Aorta (tissue), 5 donors: ENCODE data around the gene IGFBPL1. TPM values are rescaled to one million over a fixed set of nuclear protein-coding genes. Genes with fewer than 3 reads are reported as not detected.
"Not testable (repeated sequence)": the region's sequence is repeated elsewhere in the genome, so short reads cannot be mapped to it uniquely, and the experiment has no call there.

Experiments
- ATAC-seq: fragments of 200-7000 bp; cut with Tn5 transposase; one replicate; pipeline ENCODE4 v1.9.1; 2022; ENCODE audit warnings: moderate library complexity; ENCODE audit not compliant: low FRiP score
- DNase-seq, 2 donors: peaks; one replicate each; pipeline ENCODE4 v3.0.0-alpha.2; 2020
- H3K27ac ChIP-seq, 2 donors: one replicate each; pipeline ENCODE4 v1.5.1; 2013; ENCODE audit warnings: low read length in 2 of 2, mild to moderate bottlenecking in 2 of 2, moderate library complexity in 2 of 2, control low read depth in 1 of 2, inconsistent platforms in 1 of 2, low read depth in 1 of 2
- H3K27me3 ChIP-seq, 2 donors: one replicate each; pipeline ENCODE4 v1.6.1; 2013; ENCODE audit warnings: control low read depth in 1 of 2, low read length in 1 of 2, mild to moderate bottlenecking in 1 of 2, moderate library complexity in 1 of 2; ENCODE audit not compliant: insufficient read depth in 2 of 2, control insufficient read depth in 1 of 2
- H3K36me3 ChIP-seq, 2 donors: one replicate each; pipeline ENCODE4 v1.6.1; 2013; ENCODE audit warnings: control low read depth in 1 of 2, low read length in 1 of 2, mild to moderate bottlenecking in 1 of 2; ENCODE audit not compliant: insufficient read depth in 2 of 2, control insufficient read depth in 1 of 2
- H3K4me1 ChIP-seq, 2 donors: one replicate each; pipeline ENCODE4 v1.6.1; 2013; ENCODE audit warnings: low read length in 2 of 2, control low read depth in 1 of 2, mild to moderate bottlenecking in 1 of 2, moderate library complexity in 1 of 2; ENCODE audit not compliant: insufficient read depth in 2 of 2, control insufficient read depth in 1 of 2
- H3K4me3 ChIP-seq, 2 donors: one replicate each; pipeline ENCODE4 v1.5.1; 2013; ENCODE audit warnings: low read length in 2 of 2, control low read depth in 1 of 2, mild to moderate bottlenecking in 1 of 2
- H3K9me3 ChIP-seq: one replicate; pipeline ENCODE4 v1.6.1; 2013; ENCODE audit warnings: mild to moderate bottlenecking, low read length; ENCODE audit not compliant: control insufficient read depth
- WGBS, 2 donors: extraction: QIAGEN DNeasy Blood & Tissue Kit; methylation state at CpG; one replicate each; pipeline ENCODE4 v1.1.7; 2013; 5-methylcytosine and 5-hydroxymethylcytosine counted together
- intact Hi-C, 2 donors: fragments of 100-400 bp; cut with DNase I; formaldehyde crosslinking; loops; one replicate each; pipeline versions ENCODE4 v1.14.2 to v1.15.0; 2022
- polyA plus RNA-seq, 2 donors: library from polyadenylated mRNA; stranded (reverse); fragments of 200-250 nt; gene quantifications; one replicate each; pipeline ENCODE4 v1.2.3, GENCODE V29; 2013
- total RNA-seq, 2 donors: library from RNA; stranded (reverse); fragmentation: NEBNext Ultra II Directional; extraction: Animal tissue kit (Norgen Biotek cat#: 25700); gene quantifications; one replicate each; pipeline ENCODE4 v1.2.1, GENCODE V29; 2021
- donor health status: healthy with polysubstance abuse.
- donor health status: Bipolar disorder and iron deficiency.
- donor health status: DM: no; HTN: no; CAD: no.
- donor health status: DM: no; HTN: no; CAD: no.
- donor health status: DM: yes; HTN: yes; CAD: no.

IGFBPL1 gene
- total and polyA plus RNA-seq, 4 donors, result 0.72 to 27.8 (median 3.9) TPM

DNA sequence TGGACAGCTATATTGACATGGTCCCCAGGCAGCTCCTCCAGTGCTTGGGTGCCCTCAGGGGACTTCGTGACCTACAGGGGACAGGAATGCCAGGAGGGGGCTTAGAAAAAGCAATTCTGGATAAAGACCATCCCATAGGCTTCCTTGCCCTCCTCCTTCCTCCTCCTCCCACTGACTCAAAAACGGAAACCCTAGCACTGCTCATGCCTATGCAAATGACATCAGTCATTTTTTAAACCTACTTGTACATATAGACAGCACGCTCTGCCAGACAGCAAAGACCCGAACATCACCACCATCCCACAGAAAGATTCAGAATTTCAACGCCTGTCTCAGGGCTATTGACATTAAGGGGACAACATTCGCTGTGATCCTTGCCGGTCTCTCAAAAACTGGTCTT lies 11.0 kb downstream of the IGFBPL1 start:
- Histone ChIP-seq H3K27me3 (no peaks in the 10 kb centered on the region), H3K9me3 (no peaks in the 10 kb centered on the region), H3K36me3 (peaks cover 0 to 3% of the 10 kb centered on the region in 2 donors), H3K4me3 (no peak overlapping the region), H3K4me1 (no peaks in the 10 kb centered on the region), H3K27ac (no peak overlapping the region)
- DNase-seq (no peak), ATAC-seq (no peak)
- intact Hi-C loops, result no loop called here
- WGBS, 2 donors, result 73 to 80% methylated on average over 7 of the region's 7 CpGs

DNA sequence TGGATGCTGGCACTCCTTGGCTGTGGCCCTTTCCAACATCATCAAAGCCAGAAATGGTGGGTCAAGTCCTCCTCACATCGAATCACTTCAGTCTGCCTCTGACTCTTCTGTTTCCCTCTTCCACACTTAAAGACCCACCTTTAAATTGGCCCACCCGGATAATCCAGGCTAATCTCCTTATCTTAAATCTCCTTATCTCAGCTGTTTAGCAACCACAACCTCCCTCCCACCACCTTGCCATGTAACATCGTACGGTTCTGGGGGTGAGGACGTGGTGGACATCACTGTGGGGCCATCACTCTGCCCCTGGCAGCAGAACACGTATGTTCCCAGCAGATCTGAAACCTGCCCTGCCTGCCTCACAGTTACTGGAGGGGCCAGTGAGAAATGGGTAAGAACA lies 11.5 kb downstream of the IGFBPL1 start:
- WGBS, 2 donors, result 81% methylated on average over 6 of the region's 6 CpGs
- DNase-seq (no peak), ATAC-seq (no peak)

DNA sequence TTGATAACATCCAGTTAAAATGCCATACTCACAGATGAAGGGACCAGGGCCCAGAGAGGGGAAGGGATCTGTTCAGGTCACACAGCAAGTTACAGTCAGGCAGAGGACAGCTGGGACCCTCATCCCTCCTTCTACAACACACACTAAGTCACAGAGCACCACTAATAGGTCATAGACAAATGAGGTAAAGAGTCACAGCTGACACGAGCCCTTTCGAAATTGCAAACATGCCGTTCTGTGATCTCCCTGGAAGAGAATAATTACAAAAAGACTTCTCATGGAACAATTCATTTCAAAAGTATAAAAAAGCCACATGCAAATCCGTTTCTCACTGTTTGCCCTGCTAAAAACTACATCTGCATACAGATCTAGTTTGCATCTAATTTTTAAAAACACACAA lies 15.5 kb downstream of the IGFBPL1 start:
- no peak for DNase-seq
- Histone ChIP-seq H3K36me3 (peaks cover 0 to 3% of the 10 kb centered on the region in 2 donors), H3K27me3 (no peaks in the 10 kb centered on the region), H3K27ac (no peak overlapping the region), H3K4me3 (no peak overlapping the region), H3K4me1 (no peaks in the 10 kb centered on the region), H3K9me3 (no peaks in the 10 kb centered on the region)
- intact Hi-C loops, result no loop called here
- no peak for ATAC-seq
- 54 to 64% methylated on average over 4 of the region's 4 CpGs for WGBS, 2 donors

More for the DNA sequence above, 11.5 kb downstream of the IGFBPL1 start:
- H3K9me3 ChIP-seq, result no peaks in the 10 kb centered on the region
- peaks cover 0 to 3% of the 10 kb centered on the region in 2 donors for H3K36me3 ChIP-seq
- no peaks in the 10 kb centered on the region for H3K4me1 ChIP-seq
- H3K4me3 ChIP-seq, result no peak overlapping the region
- no peak overlapping the region for H3K27ac ChIP-seq
- intact Hi-C loops, result no loop called here
- no peaks in the 10 kb centered on the region for H3K27me3 ChIP-seq

DNA sequence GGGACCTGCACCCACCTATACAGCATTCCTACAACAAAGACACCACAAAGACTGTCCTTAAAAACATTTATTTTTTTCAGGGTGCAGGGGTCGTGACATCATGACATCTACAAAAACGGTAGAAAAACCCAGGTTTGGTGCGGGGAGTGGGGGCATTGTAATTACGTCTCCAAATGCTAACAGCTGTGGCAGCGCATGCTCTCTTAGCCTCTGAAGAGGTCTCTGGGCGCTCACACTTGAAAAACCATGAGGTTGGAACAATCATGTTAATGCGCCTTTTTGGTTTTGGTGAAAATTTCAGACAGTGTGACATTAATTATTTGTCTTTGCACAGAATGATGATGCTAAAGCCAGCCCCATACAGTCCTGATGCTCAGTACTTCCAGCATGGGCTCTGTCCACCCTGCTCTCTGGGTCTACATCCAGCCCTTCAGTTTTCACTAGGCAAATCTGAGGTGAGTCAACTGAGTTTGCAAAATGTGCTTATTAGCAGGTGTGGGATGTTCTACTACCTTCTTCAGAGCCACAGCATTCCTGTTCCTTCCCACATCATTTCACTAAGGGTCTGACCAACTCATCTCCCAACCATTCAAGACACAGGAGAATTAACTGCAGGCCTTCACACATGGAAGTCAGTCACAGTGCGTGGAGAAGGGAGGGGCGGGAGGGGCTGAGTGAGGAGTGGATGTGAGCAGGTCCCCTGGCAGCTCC lies 17.6 kb downstream of the IGFBPL1 start:
- Histone ChIP-seq H3K27me3 (no peaks in the 10 kb centered on the region), H3K27ac (no peak overlapping the region), H3K36me3 (peaks cover 0 to 3% of the 10 kb centered on the region in 2 donors), H3K4me3 (no peak overlapping the region), H3K4me1 (no peaks in the 10 kb centered on the region), H3K9me3 (no peaks in the 10 kb centered on the region)
- no peak for ATAC-seq
- DNase-seq, result no peak
- WGBS, 2 donors, result 84 to 90% methylated on average over 9 of the region's 9 CpGs
- intact Hi-C loops, result no loop called here

- no peak for ATAC-seq
- WGBS, 2 donors, result 53 to 58% methylated on average over 3 of the region's 3 CpGs
- no peaks in the 10 kb centered on the region for H3K4me1 ChIP-seq
- H3K9me3 ChIP-seq, result no peaks in the 10 kb centered on the region
- intact Hi-C loops, result no loop called here
- H3K27ac ChIP-seq, result no peak overlapping the region
- H3K27me3 ChIP-seq, result no peaks in the 10 kb centered on the region
- H3K36me3 ChIP-seq, result peaks cover 0 to 3% of the 10 kb centered on the region in 2 donors
- no peak overlapping the region for H3K4me3 ChIP-seq
- peak in 1 of 2 donors; percentile 17 for DNase-seq
Observed at GRCh38 chr9:38405785-38406184, 18.5 kb downstream of the IGFBPL1 start.

- Histone ChIP-seq H3K9me3 (no peaks in the 10 kb centered on the region), H3K36me3 (no peaks in the 10 kb centered on the region), H3K27me3 (no peaks in the 10 kb centered on the region), H3K27ac (no peak overlapping the region), H3K4me1 (no peaks in the 10 kb centered on the region), H3K4me3 (no peak overlapping the region)
- ATAC-seq, result no peak
- no peak for DNase-seq
- intact Hi-C loops, result loop anchor here in 1 of 2 donors (5.0 kb wide), 1 partner anchor 492 kb away; no protein-coding TSS in a partner anchor
- WGBS, 2 donors, result 48 to 50% methylated on average over 6 of the region's 6 CpGs
Observed at GRCh38 chr9:38404314-38404713, 19.9 kb downstream of the IGFBPL1 start.

DNA sequence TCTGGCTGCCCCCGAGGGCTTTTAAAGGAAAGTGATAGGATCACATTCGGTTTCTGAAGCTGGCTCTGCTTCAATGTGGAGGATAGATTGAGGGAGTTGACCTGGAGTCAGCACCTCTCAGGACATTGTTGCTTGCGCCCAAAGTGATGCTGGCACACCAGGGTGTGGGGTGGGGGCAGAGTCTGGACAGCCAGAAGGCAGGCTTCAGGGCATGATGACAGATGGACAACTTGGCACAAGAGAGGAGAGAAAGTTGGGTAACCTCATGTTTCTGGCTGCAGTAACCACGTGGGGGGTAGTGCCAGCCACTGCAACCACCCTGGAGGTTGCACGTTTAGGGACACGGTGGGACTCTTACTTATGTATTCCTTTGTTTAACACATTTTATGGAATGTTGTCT lies 22.3 kb downstream of the IGFBPL1 start:
- Histone ChIP-seq H3K36me3 (peaks cover 0 to 2% of the 10 kb centered on the region in 2 donors), H3K4me1 (no peaks in the 10 kb centered on the region), H3K27ac (peak overlapping the region in 1 of 2 donors; percentile 20), H3K4me3 (no peak overlapping the region), H3K27me3 (no peaks in the 10 kb centered on the region), H3K9me3 (peaks cover 1% of the 10 kb centered on the region)
- WGBS, 2 donors, result 72 to 74% methylated on average over 6 of the region's 6 CpGs
- DNase-seq (no peak), ATAC-seq (no peak)
- intact Hi-C loops, result loop anchor here (2.0 to 5.0 kb wide), 2 partner anchors 31 to 490 kb away; no protein-coding TSS in a partner anchor

GRCh38 chr9:38399191-38399590 lies 25.1 kb downstream of the IGFBPL1 start:
- H3K4me3 ChIP-seq, H3K27me3 ChIP-seq, ATAC-seq, DNase-seq, H3K4me1 ChIP-seq, H3K27ac ChIP-seq, H3K9me3 ChIP-seq: not testable (repeated sequence)
- 97 to 100% methylated on average over 1 of the region's 1 CpG for WGBS, 2 donors
- peaks cover 0 to 18% of the 10 kb centered on the region in 2 donors for H3K36me3 ChIP-seq
- intact Hi-C loops, result loop anchor here (5.0 to 10.0 kb wide), 4 partner anchors 332 to 914 kb away; partner anchors contain the start of genes POLR1E (in 1 of the 2), SHB (in 1 of the 2) and SLC25A51 (in 1 of the 2)

- Histone ChIP-seq H3K27me3 (no peaks in the 10 kb centered on the region), H3K9me3 (peaks cover 3% of the 10 kb centered on the region), H3K4me1 (no peaks in the 10 kb centered on the region), H3K36me3 (peaks cover 0 to 18% of the 10 kb centered on the region in 2 donors), H3K4me3 (no peak overlapping the region), H3K27ac (no peak overlapping the region)
- 87 to 88% methylated on average over 10 of the region's 10 CpGs for WGBS, 2 donors
- DNase-seq, result no peak
- intact Hi-C loops, result loop anchor here (5.0 to 10.0 kb wide), 4 partner anchors 329 to 912 kb away; partner anchors contain the start of genes POLR1E (in 1 of the 2), SHB (in 1 of the 2) and SLC25A51 (in 1 of the 2)
- ATAC-seq, result no peak
Observed at GRCh38 chr9:38396371-38396671, 27.9 kb downstream of the IGFBPL1 start.
